SU-DHL-6 (cell line): ENCODE results near the gene RFLNA.

Experiments
- CTCF ChIP-seq: fragments of 200-600 bp; sonication (generic); IDR thresholded peaks from one replicate; pipeline ENCODE4 v1.5.1; 2017; ENCODE audit warnings: antibody characterized with exemption, mild to moderate bottlenecking, low read length, moderate library complexity; ENCODE audit not compliant: insufficient read depth, poor library complexity, severe bottlenecking
- EZH2phosphoT487 ChIP-seq: fragments of 200-600 bp; sonication (generic), shearing (Covaris generic); conservative IDR thresholded peaks from 2 replicates; pipeline ENCODE4 v1.6.1; 2018; ENCODE audit warnings: mild to moderate bottlenecking, antibody characterized with exemption, low read length, moderate library complexity, mixed read lengths

GRCh38 chr12:124305136-124305535 lies 10.2 kb downstream of the RFLNA start:
- TF ChIP-seq CTCF, result no peak
- TF ChIP-seq EZH2phosphoT487, result no peak
